ENCODE results near the gene LMOD3.

Gene LMOD3

GRCh38 chr3:69087030-69087791, 35.2 kb downstream of the LMOD3 start:
- Histone ChIP-seq H2BK120ac (ENCODE audit: insufficient read depth, low read length, poor library complexity) (peak overlapping the region; percentile 47), H3K4me2 (ENCODE audit: low read length) (peak overlapping the region; percentile 34), H3K9me3 (ENCODE audit: insufficient read depth, low read depth, low read length) (no peaks in the 10 kb centered on the region), H4K12ac (ENCODE audit: low read depth, low read length) (no peak overlapping the region), H2BK12ac (ENCODE audit: low read length) (no peak overlapping the region), H2BK5ac (ENCODE audit: low read depth, low read length, poor library complexity) (peak overlapping the region; percentile 66), H3K4me3 (ENCODE audit: low read depth, low read length) (no peak overlapping the region), H3K27ac (ENCODE audit: low read depth, low read length) (peak overlapping the region; percentile 62), H3K18ac (ENCODE audit: low read length) (peak overlapping the region; percentile 21), H3K36me3 (ENCODE audit: control insufficient read depth in 1 of 2, insufficient read depth in 2 of 2, low read length in 2 of 2) (no peaks in the 10 kb centered on the region), H3K79me1 (ENCODE audit: low read length) (peaks cover 16% of the 10 kb centered on the region), H3K4ac (ENCODE audit: low read depth, low read length) (no peak overlapping the region), H4K91ac (ENCODE audit: low read depth, low read length) (peak overlapping the region; percentile 59), H3K23ac (ENCODE audit: low read length) (no peak overlapping the region), H3K27me3 (ENCODE audit: insufficient read depth, low read length) (no peaks in the 10 kb centered on the region), H4K8ac (ENCODE audit: low read depth, low read length) (peak overlapping the region; percentile 32), H3K4me1 (ENCODE audit: control insufficient read depth in 1 of 2, insufficient read depth in 2 of 2, low read length in 2 of 2) (peaks cover 12 to 30% of the 10 kb centered on the region in 2 experiments), H2AFZ (ENCODE audit: insufficient read depth, low read length, poor library complexity) (no peak overlapping the region), H3K9ac (ENCODE audit: low read length) (no peak overlapping the region), H3K14ac (ENCODE audit: low read length) (peak overlapping the region; percentile 11), H3K79me2 (ENCODE audit: control insufficient read depth, insufficient read depth, low read length, poor library complexity) (peaks cover 6% of the 10 kb centered on the region), H2AK5ac (ENCODE audit: low read length) (peak overlapping the region; percentile 18)
- DNase-seq, result peak in 1 of 2 donors; percentile 56
- no CpG with 5 or more reads among the region's 3 CpGs for WGBS (ENCODE audit: extremely low coverage, insufficient coverage, insufficient read length)

- Histone ChIP-seq H3K4ac (ENCODE audit: low read depth, low read length) (peak overlapping the region; percentile 66), H2BK5ac (ENCODE audit: low read depth, low read length, poor library complexity) (peak overlapping the region; percentile 52), H2BK12ac (ENCODE audit: low read length) (peak overlapping the region; percentile 66), H3K9ac (ENCODE audit: low read length) (no peak overlapping the region), H3K18ac (ENCODE audit: low read length) (peak overlapping the region; percentile 71), H3K27ac (ENCODE audit: low read depth, low read length) (peak overlapping the region; percentile 62), H3K4me3 (ENCODE audit: low read depth, low read length) (peak overlapping the region; percentile 89), H2AFZ (ENCODE audit: insufficient read depth, low read length, poor library complexity) (peak overlapping the region; percentile 1), H4K8ac (ENCODE audit: low read depth, low read length) (peak overlapping the region; percentile 55), H2BK120ac (ENCODE audit: insufficient read depth, low read length, poor library complexity) (peak overlapping the region; percentile 72), H3K27me3 (ENCODE audit: insufficient read depth, low read length) (no peaks in the 10 kb centered on the region), H3K79me2 (ENCODE audit: control insufficient read depth, insufficient read depth, low read length, poor library complexity) (peaks cover 6% of the 10 kb centered on the region), H3K79me1 (ENCODE audit: low read length) (peaks cover 16% of the 10 kb centered on the region), H3K23ac (ENCODE audit: low read length) (no peak overlapping the region), H3K4me2 (ENCODE audit: low read length) (peak overlapping the region; percentile 76), H3K36me3 (ENCODE audit: control insufficient read depth in 1 of 2, insufficient read depth in 2 of 2, low read length in 2 of 2) (no peaks in the 10 kb centered on the region), H4K91ac (ENCODE audit: low read depth, low read length) (peak overlapping the region; percentile 87), H3K14ac (ENCODE audit: low read length) (peak overlapping the region; percentile 74), H4K12ac (ENCODE audit: low read depth, low read length) (peak overlapping the region; percentile 11), H3K4me1 (ENCODE audit: control insufficient read depth in 1 of 2, insufficient read depth in 2 of 2, low read length in 2 of 2) (peaks cover 11 to 30% of the 10 kb centered on the region in 2 experiments), H2AK5ac (ENCODE audit: low read length) (peak overlapping the region; percentile 42), H3K9me3 (ENCODE audit: insufficient read depth, low read depth, low read length) (no peaks in the 10 kb centered on the region)
- peak; percentile 98 for DNase-seq
- WGBS (ENCODE audit: extremely low coverage, insufficient coverage, insufficient read length), result no CpG with 5 or more reads among the region's 8 CpGs
Observed at GRCh38 chr3:69085833-69086722, 36.3 kb downstream of the LMOD3 start.

GRCh38 chr3:69085168-69085832, 37.1 kb downstream of the LMOD3 start:
- Histone ChIP-seq H2BK12ac (ENCODE audit: low read length) (peak overlapping the region; percentile 72), H3K4me3 (ENCODE audit: low read depth, low read length) (peak overlapping the region; percentile 89), H4K12ac (ENCODE audit: low read depth, low read length) (peak overlapping the region; percentile 57), H3K9ac (ENCODE audit: low read length) (peak overlapping the region; percentile 96), H3K4ac (ENCODE audit: low read depth, low read length) (peak overlapping the region; percentile 68), H3K9me3 (ENCODE audit: insufficient read depth, low read depth, low read length) (no peaks in the 10 kb centered on the region), H3K79me1 (ENCODE audit: low read length) (peaks cover 16% of the 10 kb centered on the region), H3K36me3 (ENCODE audit: control insufficient read depth in 1 of 2, insufficient read depth in 2 of 2, low read length in 2 of 2) (no peaks in the 10 kb centered on the region), H3K79me2 (ENCODE audit: control insufficient read depth, insufficient read depth, low read length, poor library complexity) (peaks cover 6% of the 10 kb centered on the region), H3K18ac (ENCODE audit: low read length) (peak overlapping the region; percentile 80), H2AK5ac (ENCODE audit: low read length) (peak overlapping the region; percentile 93), H2BK5ac (ENCODE audit: low read depth, low read length, poor library complexity) (peak overlapping the region; percentile 82), H4K8ac (ENCODE audit: low read depth, low read length) (peak overlapping the region; percentile 93), H3K27ac (ENCODE audit: low read depth, low read length) (peak overlapping the region; percentile 62), H4K91ac (ENCODE audit: low read depth, low read length) (peak overlapping the region; percentile 87), H3K23ac (ENCODE audit: low read length) (no peak overlapping the region), H2AFZ (ENCODE audit: insufficient read depth, low read length, poor library complexity) (peak overlapping the region; percentile 91), H3K14ac (ENCODE audit: low read length) (peak overlapping the region; percentile 94), H3K4me1 (ENCODE audit: control insufficient read depth in 1 of 2, insufficient read depth in 2 of 2, low read length in 2 of 2) (peaks cover 8 to 28% of the 10 kb centered on the region in 2 experiments), H2BK120ac (ENCODE audit: insufficient read depth, low read length, poor library complexity) (peak overlapping the region; percentile 89), H3K27me3 (ENCODE audit: insufficient read depth, low read length) (no peaks in the 10 kb centered on the region), H3K4me2 (ENCODE audit: low read length) (peak overlapping the region; percentile 76)
- no CpG with 5 or more reads among the region's 26 CpGs for WGBS (ENCODE audit: extremely low coverage, insufficient coverage, insufficient read length)
- no peak for DNase-seq

Measured in trophoblast cell (in vitro differentiated cells and primary cell).